NCI-H748 (cell line): ENCODE measurements around the gene GOLGA1.

ENCODE experiments used
- DNase-seq: peaks from one replicate; lab custom pipeline; 2025; ENCODE audit not compliant: unreplicated experiment; lab: John Stamatoyannopoulos, UW

Gene GOLGA1

DNA sequence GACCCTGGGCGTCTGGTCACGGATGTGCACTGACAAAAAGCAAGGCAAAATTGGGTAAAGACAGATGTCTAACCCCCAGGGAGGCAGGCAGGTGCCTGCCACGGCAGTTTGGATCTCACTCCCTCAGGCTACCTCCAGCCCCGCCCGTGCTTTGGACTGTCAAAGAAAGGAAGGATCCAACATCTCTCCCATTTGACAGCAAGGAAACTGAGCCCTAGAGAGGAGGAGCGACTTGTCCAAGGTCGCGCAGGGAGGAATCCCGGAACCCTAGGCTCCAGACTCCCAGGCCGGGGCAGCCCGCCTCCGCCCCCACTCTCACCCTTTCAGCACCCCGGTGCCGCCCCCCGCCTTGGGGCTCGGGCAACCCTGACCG is 376 bp downstream of the GOLGA1 start:
- peak; percentile 85 for DNase-seq

DNA sequence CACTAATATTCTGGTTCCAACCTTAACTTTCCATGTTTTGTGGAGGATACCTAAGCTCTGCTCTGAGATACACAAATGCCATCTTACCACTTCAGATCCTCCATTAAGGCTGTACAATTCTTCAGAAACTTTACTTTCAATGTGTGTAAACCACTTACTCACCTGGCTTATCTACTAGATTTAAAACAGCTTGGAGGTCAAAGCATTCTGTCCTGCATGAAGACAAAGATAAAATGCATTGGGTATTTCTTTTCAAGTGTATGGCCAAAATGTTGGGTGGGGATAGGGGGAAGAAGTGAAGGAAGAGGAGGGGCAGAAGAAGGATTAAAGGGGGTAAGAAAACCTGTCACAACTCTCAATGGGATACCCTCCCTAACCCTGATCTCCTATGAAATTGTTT is 939 bp downstream of the GOLGA1 start:
- DNase-seq, result no peak

DNA sequence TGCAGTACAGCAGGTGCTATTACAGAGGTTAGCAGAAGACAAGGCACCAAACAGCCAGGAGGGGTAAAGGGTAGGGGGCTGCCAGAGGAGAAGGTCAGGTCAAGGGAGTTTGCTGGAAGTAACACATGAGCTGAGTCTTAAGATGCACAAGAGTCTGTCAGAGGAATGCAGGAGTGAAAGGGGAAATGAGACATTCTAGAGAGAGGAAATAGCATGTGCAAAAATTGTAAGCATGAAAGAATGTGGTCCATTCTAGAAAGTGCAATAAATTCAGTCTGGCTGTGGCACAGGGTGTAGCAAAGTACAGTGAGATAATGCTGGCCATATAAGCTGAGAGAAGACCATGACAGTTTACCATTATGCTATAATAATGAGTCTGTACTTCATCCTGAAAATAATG is 6.6 kb downstream of the GOLGA1 start:
- no peak for DNase-seq

DNA sequence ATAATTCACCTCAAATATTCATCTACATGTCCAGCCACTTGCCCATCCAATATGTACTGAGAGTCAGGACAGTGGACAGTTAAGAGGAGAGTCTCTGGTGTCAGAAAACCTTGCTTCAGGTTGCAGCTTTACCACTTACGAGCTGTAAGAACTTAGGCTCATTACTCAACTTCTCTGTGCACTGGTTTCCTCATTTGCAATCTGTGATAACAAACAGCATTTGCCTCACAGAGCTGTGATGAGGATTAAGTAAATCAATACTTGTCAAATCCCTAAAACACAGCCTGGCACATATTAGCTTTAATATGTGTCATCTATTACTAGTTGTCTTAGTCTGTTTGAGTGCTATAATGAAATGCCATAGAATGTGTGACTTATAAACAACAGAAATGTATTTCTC is 8.6 kb downstream of the GOLGA1 start:
- DNase-seq, result no peak

DNA sequence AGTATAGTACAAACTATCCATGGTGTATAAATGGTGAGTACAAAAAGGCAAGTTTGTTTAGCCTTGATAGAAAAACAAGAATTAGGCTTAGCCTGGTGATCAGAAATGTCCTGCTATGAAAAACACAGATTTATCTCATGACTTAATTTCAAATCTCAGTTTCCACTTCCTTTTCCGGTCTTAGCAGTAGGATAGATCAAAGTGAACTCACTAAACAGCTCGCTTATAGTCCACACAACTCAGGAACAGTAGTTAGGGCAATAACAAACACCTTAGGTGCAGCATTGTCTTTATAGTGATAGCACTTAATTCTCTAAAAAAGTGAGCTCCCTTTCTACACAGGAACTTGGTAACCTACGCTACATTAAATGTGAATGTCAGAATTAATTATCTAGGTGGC is 11.4 kb downstream of the GOLGA1 start:
- DNase-seq, result no peak

DNA sequence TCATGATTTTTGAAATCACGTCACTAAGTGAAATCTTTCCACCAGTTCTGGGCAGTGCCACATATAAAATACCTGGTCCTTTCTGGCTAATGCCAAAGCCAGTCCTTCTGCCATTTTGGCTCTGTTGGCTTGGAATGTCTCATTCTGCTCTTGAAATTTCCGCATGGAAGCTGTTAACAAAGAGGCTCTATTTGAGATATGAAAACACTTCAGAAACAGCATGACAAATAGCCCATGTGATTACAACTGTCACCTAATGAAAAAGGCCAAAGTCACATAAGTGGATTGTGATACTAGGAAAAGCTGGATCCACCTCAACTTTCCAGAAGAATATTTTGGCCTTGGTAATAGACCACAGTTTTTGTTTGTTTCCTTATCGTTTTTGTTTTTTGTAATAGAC is 12.8 kb downstream of the GOLGA1 start:
- no peak for DNase-seq

DNA sequence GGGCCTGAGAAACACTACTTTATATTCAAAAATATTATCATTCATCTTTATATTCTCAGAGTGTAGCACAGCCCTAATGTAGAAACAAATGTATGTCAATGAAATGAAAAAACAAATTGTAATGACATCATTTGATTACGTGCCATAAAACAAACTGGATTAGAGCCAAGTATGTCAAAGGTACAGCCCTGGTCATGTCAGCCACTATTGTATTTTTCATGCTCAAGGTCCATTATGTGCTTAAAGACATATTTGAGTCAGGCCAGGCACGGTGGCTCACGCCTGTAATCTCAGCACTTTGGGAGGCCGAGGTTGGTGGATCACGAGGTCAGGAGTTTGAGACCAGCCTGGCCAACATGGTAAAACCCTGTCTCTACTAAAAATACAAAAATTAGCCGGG is 20.5 kb downstream of the GOLGA1 start:
- DNase-seq, result peak; percentile 18

DNA sequence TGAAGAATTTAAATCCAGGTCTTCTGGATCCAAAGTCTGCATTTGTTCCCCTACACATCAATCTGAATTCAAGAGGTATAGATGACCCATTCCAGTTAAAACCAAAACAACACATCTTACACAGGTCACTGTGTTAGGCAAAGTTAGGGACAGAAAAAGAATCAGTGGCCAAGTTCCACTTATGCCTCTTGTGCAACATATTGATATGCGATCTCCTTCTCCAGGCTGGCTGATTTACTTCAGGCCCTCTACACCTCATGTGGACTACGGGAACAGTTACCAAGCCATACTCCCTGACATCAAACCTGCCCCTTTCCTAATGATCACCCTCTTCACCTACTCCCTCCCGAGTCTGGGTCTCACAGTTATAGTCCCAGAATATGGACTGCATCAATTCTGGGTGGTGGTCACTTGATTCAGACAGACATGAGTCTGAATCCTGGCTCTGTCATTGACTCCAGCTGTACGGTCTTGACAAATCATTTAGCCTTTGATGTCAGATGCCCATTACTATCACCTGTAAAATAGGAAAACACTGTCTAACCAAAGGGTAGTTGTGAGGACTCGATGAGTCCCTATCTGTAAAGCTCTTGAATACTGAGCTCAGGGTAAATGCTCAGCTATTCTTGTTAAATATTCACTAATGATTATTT is 26.0 kb downstream of the GOLGA1 start:
- no peak for DNase-seq

DNA sequence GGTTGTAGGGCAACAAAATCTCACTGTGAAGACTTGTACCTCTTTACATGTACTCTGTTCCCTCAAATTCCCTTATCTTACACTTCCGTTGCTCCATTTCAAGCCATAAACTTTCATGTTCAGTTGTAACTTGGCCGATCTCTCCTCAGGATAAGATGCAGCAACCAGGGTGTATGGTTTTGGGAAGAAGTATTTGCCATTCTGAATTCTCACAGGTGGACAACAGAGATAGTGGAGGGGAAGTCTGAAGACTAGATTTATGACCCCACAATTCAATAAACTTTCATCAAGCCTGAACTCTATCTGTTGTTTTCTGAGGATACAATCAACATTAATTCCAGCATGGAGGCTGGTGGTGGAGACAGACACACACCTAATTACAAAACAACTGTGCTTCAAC is 27.5 kb downstream of the GOLGA1 start:
- DNase-seq, result no peak

DNA sequence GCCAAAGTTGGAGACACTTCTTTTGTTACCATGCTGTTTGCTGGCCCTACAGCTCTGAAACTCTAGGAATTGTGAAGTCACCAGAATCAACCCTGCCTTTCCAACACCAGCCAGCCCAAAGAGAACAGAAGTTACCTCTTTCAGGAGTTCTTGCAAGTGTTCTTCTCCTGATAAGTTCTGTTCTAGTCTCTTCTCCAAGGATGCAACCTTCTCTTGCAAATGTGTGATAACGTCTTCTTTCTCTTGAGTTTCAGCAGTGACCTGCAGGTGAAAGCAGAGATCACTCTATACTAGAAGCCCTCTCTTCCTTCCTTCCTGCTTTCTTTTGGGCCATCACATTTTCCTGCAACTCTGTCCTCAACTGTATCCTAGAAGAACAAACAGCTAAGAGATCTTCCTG is 29.1 kb downstream of the GOLGA1 start:
- DNase-seq, result no peak

DNA sequence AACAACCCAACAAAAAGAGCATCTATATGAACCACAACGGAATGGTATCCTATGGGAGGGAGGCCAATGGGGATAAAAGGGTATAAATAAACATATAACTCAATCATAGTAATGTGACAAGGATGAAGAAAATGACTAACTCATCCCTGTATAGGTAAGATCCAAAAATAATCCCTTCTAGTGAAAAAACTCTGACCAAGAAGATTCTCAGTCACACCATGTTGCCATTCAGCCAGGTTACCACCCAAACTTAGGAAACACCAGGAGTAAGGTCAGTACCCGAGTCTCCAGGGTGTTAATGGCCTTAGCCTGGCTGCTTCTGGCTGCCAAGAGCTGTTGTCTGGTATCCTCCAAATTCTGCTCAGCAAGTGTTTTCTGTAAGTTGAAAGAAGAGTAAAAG is 32.8 kb downstream of the GOLGA1 start:
- no peak for DNase-seq

DNA sequence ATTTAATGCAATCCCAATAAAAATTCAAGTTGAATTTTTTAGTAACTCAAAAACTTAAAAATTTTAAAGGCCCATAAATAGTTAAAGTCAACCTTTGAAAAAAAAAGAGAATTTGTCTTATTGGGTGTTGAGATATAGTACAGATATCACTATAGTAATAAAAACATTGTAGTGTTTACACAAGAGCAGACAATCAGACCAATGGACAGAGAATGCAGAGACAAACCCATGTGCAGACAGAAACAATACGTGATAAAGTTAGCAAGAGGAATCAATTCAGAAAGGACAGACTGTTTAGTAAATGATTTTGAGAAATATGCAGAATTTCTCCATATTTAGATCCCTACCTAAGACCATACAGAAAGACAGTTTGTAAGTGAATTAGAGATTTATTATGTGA is 33.9 kb downstream of the GOLGA1 start:
- no peak for DNase-seq

DNA sequence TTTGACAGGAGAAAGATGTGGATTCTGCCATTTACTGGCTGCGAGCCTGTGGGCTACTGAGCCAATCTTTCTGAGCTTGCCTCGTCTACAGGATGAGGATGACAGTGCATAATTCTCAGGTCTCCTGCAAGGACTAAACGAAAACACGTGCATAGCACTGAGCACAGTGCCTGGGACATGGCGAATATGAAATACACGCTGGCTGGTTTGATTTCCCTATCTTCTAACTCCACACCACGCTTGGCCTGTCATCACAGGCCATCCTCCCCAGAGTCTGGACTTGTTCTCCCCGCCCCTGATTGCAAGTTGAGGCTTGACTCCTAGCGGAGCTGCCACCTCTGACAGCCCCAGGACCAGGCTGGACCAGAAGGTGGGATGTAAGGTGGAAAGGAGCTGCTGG is 41.0 kb downstream of the GOLGA1 start:
- no peak for DNase-seq

DNA sequence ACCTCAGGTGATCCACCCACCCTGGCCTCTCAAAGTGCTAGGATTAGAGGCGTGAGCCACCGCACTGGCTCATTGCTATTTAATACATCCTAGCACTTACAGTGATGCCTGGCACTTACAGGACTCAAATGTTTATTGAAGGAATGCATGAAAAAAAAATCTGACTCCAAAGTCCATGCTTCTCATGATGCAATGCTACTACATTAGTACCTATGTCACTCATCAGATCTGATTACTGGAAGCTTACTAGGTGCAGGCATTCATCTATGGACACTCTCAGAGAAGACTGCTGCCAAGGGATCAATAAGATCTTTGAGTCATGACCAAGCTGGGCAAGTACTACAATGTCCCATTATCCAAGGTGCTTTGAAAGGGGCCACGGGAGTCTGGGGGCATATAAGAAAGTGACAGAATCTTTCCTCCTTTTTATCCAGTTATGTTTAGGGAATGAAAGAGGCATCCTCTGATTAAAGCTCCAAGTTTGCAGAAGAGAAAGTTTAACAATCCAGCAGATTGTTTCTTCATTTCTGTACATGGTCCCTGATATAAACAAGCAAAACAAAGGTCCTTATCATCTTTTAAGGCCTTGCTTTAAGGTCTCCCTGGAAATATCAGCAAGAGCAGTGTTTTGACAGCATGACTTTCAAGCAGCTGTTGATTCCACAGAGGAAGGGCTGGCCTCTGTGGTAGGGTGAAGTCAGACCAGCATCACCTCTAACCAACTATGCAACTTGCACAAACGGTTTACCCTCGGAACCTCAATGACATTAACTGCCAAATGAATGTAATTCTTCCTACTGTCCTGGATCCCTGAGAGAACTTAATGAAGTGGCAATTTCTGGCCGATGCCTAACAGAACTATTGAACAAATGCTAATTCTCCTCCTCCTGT is 43.1 kb downstream of the GOLGA1 start:
- no peak for DNase-seq

DNA sequence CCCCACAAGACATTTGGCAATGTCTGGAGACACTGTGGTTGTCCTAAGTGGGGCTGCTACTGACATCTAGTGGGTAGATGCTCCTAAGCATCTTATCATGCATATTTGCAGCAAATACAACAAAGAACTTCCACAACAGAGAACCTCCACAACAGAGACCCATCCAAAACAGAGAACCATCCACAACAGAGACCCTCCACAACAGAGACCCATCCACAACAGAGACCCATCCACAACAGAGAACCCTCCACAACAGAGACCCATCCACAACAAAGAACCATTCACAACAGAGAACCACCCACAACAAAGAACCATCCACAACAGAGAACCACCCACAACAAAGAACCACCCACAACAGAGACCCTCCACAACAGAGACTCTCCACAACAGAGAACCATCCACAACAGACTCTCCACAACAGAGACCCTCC is 46.1 kb downstream of the GOLGA1 start:
- peak; percentile 12 for DNase-seq

DNA sequence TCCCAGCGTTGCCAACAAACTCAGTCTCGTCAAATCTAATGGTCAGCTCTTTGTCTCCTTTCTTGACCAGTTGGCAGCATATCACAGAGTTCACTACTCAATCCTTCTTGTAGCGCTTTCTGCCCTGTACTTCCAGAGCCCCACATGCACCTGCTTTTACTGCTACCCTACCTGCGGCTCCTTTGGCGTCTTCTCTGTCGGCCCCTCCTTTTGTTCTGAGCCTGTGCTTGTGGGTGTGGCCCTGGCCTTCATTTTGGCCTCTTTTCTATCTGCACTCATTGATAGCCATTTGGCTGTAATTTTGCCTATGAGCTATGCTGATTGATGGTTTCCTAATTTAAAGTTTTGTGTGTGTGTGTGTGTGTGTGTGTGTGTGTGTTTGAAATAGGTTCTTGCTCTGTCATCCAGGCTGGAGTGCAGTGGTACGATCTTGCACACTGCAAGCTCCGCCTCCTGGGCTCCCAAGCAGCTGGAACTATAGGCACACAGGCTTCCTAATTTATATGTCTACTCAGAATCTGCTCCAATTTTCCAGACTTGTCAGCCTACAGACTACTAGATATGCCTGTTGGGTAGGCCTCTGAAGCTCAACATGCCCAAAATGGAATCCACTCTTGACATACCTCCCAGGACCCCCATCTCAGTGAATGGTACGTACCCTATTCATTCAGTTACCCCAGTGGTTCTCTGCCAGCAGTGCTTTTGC is 46.7 kb downstream of the GOLGA1 start:
- no peak for DNase-seq

DNA sequence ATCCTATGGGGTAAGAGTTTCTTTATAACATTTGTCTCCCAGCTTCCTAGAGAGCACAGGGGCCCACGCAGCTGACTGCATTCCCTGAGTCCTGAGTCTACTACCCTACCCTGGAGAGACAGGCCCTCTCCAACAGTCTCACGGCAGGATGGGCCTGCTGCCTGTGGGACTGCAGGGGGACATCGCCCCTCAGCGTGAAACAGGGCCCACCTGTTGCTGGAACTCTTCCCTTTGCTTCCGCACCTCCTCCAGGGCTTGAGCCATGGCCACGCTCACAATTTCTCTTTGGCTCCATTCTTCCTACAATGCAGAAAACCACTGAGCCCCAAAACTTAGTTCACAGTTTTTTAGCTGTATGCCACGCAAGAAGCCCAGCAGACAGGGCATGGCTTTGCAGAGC is 50.7 kb downstream of the GOLGA1 start:
- DNase-seq, result no peak

DNA sequence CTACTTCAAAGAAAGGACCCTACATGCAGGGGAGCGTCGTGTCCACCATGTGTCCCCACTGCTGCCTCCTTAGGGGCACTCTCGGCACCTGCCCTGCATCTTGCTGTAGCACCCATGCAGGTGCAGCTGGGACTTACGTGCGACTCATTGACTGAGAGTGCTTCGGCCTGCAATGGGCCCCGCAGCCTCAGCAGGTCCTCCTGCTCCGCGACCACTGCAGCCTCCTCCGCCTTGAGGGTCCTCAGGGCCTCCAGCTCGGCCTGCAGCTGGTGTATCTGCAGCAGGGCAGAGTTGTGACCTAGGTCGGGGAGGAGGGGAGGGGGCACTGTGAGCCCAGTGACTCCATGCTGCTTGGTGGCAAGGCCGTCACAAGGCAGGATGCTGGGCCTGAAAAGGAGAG is 51.9 kb downstream of the GOLGA1 start:
- no peak for DNase-seq

DNA sequence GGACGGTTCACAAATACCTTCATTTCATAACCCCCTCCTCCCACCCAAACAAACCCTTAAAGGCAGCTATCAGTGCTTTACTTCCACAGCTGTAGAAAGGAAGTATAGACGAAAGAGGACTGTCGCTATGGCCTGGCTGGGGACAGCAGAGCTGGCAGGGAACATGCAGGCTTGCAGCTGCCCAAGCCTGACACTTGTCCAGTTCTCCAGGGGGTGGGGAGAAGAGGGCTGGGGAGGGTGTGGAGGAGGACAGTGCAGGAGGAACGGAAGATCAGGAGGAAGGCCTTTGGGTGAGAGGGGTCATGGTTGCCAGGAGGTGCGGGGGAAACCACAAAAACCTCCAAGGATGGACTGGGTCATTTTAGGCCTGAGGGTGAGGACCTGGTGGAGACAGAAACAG is 53.1 kb downstream of the GOLGA1 start:
- no peak for DNase-seq

DNA sequence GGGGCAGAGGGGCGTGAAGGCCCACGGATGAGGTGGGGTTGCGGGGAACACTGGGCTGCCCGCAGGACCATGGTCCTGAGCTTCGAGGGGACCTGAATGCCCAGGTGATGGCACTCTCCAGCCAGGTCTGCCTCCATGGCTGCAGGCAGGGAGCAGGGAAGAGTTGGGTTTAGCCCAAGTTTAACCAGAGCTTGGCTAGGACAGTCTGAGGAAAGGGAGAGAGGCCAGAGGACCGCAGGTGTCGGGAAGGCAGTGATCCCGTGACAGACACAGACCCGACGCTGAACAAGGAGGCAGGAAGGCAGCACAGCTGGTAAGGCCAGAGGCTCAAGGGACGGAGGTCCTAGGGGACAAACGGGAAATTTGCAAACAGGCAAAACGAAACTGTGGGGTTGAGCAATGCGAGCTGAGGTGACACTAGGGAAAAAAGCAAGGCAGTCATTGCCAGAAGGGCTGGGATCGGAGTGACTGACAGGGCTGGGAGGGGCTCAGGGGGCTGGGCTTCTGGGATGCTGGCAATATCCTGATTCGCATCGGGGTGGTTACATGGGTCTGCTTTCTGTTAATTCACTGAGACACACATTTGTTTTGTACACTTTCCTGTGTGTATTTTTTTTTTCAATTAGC is 53.9 kb downstream of the GOLGA1 start:
- no peak for DNase-seq

DNA sequence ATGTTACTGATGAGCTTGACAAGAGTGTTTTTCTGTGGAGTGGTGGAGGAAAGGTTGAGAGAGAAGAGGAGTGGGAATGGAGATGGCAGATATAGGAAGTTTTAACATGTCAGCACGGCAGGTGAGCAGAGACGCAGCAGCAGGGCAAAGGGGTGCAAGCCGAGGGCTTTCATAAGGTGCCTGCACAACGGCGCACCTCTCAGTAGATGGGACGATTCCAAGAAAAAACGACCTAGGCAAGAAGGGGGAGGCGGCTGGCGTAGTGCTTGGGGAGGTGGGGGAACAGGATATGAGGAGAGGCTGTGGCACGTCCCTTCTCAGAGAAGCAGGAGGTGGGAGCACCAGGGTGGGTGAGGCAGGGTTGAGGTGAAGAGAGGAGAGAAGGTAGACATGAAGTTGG is 54.4 kb downstream of the GOLGA1 start:
- DNase-seq, result no peak

DNA sequence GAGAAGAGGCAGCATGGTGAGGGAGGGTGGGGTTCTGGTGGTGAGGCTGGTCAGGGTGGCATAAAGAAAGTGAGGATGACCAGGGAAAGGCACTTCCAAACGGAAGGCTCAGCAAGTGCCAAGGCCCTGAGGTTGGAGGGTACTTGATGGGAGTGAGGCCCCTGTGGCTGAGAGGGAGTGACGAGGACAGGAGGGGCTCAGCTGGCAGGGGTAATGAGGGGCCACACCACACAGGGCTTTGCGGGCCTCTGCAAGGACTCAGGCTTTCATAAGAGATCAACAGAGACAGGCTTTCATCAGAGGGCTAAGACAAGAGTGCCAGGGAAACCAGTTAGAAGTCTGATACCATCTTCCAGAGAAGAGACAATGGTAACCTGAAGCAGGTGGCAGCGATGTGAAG is 55.3 kb downstream of the GOLGA1 start:
- no peak for DNase-seq
